ENCODE measurements around the gene SOX8.
"Not testable (repeated sequence)": the region's sequence is repeated elsewhere in the genome, so short reads cannot be mapped to it uniquely, and the experiment has no call there.

SOX8 gene

DNA sequence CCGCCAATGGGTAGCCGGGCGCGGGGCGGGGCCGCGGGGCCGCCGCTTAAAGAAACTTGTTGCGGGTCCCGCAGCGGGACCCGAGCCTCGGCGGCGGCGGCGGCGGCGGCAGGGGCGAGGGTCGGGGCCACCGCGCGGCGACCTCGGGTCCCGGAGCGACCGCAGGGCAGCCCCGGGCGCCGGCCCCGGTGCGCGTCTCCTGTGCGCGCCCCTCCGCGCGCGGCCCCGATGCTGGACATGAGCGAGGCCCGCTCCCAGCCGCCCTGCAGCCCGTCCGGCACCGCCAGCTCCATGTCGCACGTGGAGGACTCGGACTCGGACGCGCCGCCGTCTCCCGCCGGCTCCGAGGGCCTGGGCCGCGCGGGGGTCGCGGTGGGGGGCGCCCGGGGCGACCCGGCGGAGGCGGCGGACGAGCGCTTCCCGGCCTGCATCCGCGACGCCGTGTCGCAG is at the start of gene SOX8:
TSS of gene SOX8 (plus strand) at position 76 of the 450 bp plus-strand sequence. CDS start at position 229, 153 bp downstream.
- DNase-seq (ENCODE audit: low read depth): no peak

DNA sequence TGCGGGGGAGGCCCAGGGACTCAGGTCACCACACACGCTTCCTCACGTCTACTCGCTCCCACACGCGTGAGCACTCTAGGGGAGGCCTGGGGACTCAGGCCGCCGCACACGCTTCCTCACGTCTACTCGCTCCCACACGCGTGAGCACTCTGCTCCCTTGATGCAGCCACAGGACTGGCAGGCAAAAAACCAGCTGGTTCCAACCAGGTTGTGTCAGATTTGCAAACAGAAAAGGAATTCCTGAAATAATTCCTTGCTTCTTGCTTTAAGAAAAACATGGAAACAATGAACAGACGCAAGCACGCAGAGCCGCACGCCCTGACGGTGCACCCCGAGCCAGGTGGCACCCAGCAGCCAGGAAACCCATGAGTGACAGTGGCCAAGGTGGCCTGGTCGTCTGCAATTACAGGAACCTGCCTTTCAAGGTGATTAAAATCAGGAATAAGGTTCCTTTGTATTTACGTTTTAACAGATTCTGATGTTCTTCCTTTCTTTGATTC is 48.7 kb upstream of the SOX8 start:
- DNase-seq (ENCODE audit: low read depth): no peak

DNA sequence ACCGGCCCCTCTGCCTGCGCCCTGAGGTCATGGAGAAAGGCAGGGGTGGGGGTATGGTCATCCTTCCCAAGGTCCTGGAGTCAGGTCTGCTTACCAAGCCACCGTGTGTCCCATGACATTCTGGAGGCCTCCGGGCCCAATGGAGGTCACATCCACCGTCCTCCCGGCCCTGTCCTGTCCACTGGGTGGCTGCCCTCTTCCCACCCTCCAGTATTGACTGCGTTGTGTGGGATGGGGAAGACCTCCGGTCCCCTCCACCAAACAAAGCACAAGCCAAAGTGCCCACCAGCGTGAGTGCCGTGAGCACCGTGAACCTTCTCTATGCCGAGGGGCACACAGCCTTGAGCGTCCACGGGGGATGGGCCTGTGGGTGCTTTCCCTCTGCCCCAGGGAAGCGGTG is 48.0 kb upstream of the SOX8 start:
- no peak for DNase-seq (ENCODE audit: low read depth)

DNA sequence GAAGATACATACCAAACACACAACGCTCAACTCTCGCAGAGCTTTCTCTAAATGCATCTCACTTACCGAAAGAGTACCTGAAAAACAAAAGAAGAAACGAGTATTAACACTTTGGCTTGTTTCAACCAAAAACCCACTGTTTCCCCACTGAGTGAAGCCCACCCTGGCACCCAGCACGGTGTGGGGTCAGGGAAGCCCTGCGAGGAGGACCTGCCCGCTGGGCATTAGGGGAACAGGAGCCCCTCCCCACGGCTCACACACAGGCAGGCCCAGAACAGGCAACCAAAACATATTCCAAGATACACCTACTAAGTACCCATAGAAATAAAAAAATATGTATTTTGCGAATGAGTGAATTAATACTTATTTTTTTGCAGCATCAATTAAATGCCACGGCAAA is 47.4 kb upstream of the SOX8 start:
- DNase-seq (ENCODE audit: low read depth): no peak

DNA sequence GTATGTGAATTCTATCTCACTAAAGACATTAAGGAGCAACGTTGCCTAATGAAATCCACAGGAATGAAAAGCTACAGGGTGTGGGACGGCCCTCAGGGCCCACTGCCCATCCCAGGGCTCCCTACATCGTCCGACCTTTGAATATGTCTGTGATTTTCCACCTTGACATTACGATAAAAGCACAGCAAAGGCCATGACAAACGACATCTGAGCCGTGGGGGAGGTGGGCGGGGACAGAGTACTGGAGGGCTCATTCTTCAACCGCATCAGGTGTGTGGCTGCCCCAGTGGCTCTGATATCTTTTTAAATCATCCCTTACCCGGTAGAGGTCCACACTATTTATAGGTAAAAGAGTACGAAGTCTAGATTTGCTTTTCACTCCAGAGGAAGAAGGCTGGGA is 45.9 kb upstream of the SOX8 start:
- DNase-seq (ENCODE audit: low read depth): no peak

DNA sequence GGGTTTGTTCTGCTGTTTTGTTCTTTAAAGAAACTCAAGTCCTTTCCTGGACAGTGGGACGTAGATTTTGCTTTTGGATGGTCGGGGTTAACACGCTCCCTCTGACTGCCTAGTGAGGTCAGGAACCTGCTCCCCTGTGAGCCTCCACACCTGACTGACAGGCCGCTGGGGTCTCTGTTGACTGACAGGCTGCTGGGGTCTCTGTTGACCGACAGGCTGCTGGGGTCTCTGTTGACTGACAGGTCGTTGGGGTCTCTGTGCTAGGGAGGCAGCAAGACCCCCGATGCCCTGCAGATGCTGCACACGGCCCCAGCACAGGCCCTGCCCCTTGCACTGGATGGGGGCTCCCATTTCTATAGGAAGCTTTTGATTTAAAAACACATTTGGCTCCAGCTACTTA is 44.3 kb upstream of the SOX8 start:
- DNase-seq (ENCODE audit: low read depth): no peak

DNA sequence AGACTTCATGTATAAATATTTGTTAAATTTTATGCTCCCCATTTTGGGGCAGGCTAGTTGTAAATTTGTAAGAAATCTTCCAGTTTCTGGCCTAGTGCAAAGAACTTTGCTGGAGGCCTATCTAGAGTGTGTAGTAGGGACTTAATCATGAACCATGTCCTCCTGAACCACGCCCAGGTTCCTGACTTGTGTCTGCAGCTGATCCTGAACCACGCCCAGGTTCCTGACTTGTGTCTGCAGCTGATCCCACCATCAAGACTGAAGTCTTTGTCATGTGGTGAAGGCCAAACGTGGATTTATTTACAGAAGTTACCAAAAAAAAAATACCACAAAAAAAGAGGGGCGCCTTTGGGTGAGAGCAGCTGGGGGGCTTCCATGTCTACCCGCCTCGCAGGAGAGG is 43.8 kb upstream of the SOX8 start:
- no peak for DNase-seq (ENCODE audit: low read depth)

DNA sequence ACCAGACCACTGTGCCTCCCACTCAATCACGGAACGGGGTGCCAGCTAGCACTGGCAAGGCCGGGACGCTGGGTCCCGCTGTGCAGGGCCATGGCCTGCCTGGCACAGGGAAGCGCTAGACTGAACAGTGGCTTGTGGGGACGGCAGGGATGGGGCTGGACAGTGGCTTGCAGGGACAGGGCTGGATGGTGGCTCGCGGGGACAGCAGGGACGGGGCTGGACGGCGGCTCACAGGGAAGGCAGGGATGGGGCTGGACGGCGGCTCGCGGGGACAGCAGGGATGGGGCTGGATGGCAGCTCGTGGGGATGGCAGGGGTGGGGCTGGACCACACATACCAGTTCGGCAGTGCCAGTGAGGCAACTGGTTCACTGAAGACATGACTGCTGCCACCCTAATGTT is 43.4 kb upstream of the SOX8 start:
- no peak for DNase-seq (ENCODE audit: low read depth)

DNA sequence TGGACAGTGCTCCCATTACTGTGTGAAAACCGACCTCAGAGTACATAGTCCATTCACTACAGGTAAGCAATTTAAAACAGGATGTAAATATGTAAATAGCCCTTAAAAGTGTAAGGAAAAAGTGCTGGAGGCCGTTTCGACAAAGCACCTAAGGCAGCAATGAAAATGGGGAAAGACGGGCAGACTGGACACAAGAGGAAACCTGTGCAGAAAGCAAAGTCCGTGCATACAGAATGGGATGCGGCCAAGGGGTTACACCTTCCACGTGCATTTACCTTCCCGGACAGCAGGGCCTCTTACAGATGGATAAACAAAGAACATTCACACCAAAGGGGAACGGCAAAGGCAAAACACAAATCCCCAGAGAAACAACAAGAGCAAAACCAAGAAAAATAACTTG is 42.8 kb upstream of the SOX8 start:
- no peak for DNase-seq (ENCODE audit: low read depth)

DNA sequence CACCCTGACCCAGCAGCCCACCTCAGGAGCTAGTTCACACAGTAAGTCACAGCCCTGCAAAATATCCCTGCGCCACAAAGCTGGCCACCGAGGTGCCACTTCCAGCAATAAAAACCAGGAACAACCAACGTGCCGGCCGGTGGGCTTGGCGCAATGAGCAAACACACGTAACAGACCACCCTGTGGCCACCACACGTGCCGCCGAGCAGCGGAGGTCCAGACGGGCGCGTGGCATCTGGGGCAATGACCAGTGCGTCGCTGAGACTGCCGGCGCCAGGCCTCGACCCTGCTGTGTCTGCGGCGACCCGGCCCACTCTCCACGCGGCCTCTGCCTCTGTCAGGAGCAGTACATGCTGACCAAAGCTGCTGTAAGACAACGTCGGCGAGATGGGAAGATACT is 42.3 kb upstream of the SOX8 start:
- DNase-seq (ENCODE audit: low read depth): no peak

DNA sequence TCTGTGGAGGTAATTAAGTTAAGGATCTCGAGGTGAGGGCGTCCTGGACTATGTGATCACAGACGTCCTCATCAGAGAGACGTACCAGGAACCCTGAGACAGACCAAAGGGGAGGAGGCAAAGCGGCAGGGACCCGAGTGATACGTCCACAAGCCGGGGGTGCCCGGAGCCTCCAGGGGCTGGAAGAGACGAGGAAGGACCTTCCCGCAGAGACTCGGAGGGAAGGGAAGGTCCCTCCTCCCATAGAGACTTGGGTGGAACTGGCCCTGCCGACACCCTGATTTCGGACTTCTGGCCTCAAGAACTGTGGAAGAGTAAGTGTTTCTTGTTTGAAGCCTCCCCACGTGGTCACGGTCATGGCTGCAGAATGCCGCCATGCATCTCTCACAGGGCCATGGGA is 41.6 kb upstream of the SOX8 start:
- no peak for DNase-seq (ENCODE audit: low read depth)

DNA sequence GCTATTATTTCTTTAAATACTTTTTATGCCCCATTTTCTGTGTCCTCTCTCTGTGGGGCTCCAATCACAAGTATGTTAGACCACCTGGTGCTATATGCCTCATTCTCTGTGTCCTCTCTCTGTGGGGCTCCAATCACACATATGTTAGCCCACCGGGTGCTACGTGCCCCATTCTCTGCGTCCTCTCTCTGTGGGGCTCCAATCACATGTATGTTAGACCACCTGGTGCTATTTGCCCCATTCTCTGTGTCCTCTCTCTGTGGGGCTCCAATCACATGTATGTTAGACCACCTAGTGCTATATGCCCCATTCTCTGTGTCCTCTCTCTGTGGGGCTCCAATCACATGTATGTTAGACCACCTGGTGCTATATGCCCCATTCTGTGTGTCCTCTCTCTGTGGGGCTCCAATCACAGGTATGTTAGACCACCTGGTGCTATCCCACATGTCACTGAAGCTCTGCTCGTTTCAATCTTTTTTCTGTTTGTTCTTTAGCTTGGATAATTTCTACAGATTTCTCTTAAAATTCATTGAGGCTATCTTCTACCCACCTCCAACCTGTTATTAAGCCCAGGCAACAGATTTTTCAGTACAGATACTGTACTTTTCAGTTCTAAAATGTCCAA is 39.0 kb upstream of the SOX8 start:
- no peak for DNase-seq (ENCODE audit: low read depth)

DNA sequence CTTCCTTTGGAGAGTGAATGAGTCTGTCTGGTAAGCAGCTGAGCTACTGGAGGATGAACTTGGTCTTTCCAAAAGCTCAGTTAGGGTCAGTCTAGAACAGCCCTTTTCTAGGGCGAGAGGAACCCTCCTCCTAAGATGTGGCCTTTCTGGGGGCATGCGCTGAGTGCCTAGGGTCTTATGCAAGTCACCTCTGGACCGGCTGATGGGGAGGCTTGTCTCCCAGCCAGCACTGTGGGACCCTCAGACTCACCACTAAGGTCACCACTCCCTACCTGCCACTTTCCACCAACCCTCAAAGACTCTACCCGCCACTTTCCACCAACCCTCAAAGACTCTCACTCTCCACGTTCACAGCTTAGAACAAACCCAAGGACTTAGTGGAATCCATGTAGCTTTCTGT is 37.6 kb upstream of the SOX8 start:
- no peak for DNase-seq (ENCODE audit: low read depth)

DNA sequence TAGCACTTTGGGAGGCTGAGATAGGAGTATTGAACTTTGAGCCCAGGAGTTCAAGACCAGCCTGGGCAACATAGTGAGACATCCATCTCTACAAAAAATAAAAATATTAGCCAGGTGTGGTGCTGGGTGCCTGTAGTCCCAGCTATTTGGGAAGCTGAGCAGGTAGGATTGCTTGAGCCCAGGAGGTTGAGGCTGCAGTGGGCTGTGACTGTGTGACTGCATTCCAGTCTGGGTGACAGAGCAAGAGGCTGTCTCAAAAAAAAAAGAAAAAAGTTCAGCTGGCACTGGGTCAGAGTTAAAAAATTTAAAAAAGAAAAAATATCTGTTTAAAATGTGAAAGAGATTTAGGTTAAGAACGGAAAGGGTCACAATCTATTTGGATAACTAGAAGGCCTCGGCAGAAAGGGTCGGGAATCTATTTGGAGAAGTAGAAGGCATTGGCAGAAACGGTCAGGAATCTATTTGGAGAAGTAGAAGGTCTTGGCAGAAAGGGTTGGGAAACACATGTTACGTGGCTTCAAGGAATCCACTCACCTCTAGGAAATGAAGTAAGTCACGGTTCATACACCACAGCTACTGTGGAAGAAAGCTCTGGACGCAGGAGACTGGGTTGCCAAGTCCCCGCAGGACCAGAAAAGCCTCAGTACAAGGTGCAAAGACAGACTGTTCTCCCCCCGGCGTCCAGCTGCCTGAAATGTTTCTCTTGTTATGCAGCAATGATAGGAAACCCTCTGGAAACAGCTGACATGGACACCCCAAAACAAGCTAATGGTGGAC is 36.1 kb upstream of the SOX8 start:
- no peak for DNase-seq (ENCODE audit: low read depth)

DNA sequence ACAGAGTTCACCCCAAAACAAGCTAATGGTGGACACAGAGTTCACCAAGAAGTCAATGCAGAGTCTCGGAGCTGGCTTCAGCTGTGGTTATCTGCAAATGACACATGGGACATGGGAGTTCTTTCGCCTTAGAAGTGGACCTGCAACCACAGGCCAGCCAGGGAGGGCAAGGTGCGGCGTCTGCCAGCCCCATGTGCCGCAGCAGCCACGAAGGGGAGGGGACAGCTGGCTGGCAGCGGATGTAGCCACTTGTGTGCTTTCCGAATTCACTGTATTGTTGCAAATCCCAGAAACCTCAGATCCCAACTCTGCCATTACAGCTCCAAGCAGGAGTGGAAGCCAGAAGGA is 35.5 kb upstream of the SOX8 start:
- no peak for DNase-seq (ENCODE audit: low read depth)

DNA sequence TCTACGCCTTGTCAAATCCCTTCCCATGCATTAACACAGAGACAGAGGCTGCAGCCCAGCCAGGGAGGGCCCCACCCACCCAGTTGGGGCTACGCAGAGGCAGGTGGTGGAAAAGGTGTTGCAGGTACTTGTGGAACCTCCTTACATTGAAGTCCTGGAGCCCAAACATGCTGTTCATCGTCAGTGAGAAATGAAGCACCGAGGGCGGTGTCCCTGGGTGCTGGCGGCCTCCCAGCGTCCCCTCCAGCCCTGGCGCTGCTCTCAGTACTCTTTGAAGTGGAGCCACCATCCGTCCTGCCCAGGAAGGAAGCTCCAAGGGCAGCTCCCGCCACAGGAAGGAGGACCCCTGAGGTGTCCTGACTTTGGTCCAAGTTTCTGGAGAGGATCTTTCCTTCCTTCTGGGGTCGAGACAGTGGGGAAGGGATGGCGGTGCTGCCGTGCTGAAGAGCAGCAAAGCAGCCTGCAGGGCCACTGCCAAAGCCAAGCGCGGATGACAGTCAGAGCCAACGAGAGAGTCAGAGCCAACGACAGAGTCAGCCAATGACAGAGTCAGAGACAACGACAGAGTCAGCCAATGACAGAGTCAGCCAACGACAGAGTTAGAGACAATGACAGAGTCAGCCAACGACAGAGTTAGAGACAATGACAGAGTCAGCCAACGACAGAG is 34.2 kb upstream of the SOX8 start:
- DNase-seq (ENCODE audit: low read depth): no peak

DNA sequence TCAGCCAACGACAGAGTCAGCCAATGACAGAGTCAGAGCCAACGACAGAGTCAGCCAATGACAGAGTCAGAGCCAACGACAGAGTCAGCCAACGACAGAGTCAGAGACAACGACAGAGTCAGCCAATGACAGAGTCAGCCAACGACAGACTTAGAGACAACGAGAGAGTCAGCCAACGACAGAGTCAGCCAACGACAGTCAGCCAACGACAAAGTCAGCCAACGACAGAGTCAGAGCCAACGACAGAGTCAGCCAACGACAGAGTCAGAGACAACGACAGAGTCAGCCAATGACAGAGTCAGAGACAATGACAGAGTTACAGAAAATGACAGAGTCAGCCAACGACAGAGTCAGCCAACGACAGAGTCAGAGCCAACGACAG is 33.7 kb upstream of the SOX8 start:
- DNase-seq (ENCODE audit: low read depth): not testable (repeated sequence)

DNA sequence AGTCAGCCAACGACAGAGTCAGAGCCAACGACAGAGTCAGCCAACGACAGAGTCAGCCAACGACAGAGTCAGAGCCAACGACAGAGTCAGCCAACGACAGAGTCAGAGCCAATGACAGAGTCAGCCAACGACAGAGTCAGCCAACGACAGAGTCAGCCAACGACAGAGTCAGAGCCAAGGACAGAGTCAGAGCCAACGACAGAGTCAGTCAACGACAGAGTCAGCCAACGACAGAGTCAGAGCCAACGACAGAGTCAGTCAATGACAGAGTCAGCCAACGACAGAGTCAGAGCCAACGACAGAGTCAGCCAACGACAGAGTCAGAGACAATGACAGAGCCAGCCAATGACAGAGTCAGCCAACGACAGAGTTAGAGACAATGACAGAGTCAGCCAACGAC is 32.8 kb upstream of the SOX8 start:
- DNase-seq (ENCODE audit: low read depth): not testable (repeated sequence)

DNA sequence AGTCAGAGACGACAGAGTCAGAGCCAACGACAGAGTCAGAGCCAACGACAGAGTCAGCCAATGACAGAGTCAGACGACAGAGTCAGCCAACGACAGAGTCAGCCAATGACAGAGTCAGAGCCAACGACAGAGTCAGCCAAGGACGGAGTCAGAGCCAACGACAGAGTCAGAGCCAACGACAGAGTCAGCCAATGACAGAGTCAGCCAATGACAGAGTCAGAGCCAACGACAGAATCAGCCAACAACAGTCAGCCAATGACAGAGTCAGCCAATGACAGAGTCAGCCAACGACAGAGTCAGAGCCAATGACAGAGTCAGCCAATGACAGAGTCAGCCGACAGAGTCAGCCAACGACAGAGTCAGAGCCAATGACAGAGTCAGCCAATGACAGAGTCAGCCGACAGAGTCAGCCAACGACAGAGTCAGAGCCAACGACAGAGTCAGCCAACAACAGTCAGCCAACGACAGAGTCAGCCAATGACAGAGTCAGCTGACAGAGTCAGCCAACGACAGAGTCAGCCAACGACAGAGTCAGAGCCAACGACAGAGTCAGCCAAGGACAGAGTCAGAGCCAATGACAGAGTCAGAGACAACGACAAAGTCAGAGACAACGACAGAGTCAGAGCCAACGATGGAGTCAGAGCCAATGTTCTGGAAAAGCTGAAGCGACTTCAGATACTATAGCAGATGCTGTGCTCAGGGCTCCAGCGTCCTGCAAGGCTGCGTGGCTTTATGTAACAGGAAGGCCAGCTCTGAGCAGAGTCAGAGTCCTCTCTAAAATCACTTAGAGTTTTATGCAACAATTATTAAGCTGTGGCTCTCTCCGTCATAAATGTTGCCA is 30.6 kb upstream of the SOX8 start:
- DNase-seq (ENCODE audit: low read depth): not testable (repeated sequence)

DNA sequence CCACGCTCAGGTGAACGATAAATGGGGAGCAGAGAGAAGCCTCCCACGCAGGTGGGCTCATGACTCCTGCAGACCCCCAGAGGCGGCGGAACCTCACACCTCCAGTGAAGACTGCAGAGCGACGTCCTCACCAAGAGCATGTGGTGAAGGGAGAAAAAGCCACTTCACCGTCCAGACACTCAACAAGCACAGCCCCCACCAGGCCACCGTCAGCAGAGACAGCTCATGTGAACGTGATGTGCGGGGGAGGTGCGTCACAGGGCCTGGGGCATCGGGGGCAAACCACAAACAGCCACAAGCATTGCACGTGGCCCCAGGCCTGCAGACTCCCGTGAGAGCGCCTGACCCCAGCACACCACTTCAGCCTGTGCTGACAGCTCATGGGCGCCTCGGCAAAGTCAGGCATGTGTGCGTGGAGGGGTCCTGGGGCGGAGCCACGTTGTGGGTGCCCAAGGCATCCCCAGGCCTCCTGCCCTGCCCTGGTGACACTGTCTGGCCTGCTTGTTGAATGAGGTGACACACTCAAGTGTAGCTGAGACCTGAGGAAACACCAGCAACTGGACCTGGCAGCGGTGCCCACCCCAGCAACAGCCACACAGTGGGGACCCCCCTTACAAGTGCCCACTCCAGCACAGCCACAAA is 29.8 kb upstream of the SOX8 start:
- DNase-seq (ENCODE audit: low read depth): no peak

DNA sequence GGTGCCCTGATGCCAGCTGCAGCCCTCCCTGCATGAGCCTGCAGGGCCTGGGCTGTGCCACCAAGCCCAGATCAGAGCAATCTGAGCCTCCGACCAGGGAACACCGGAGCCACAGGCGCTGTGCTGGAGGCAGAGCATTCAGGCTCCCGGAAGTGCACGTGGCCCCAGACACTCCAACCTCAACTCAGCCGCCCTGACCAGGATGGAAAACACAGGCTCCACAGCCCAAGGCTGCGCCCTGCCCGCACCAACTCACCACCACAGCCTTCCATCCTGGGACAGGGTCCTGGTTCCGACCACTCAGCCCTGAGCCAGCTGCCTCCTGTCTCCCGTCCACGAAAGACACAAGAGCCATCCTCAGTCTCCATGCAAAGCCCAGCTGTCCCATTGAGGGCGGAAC is 29.2 kb upstream of the SOX8 start:
- no peak for DNase-seq (ENCODE audit: low read depth)

DNA sequence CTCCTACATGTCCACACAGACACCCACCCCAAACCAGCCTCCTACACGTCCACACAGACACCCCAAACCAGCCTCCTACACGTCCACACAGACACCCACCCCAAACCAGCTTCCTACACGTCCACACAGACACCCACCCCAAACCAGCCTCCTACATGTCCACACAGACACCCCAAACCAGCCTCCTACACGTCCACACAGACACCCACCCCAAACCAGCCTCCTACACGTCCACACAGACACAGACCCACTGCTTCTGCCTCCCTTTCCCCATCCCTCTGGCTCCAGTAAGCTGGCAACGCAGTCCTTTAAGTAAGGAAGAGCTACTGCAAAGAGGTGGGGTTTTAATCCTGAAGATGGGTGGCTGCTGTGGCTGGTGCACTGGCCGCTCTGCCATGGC is 27.8 kb upstream of the SOX8 start:
- DNase-seq (ENCODE audit: low read depth): not testable (repeated sequence)
